ENCODE measurements around the gene PTOV1. TPM values are rescaled to one million over a fixed set of nuclear protein-coding genes. Genes with fewer than 3 reads are reported as not detected.

Gene PTOV1
- total and polyA plus RNA-seq, 10 of the 15 experiments (the other 5 are each of a cell fraction or from before 2014, with no cell fraction given): 3.2 to 83.5 (median 22.3) TPM

DNA sequence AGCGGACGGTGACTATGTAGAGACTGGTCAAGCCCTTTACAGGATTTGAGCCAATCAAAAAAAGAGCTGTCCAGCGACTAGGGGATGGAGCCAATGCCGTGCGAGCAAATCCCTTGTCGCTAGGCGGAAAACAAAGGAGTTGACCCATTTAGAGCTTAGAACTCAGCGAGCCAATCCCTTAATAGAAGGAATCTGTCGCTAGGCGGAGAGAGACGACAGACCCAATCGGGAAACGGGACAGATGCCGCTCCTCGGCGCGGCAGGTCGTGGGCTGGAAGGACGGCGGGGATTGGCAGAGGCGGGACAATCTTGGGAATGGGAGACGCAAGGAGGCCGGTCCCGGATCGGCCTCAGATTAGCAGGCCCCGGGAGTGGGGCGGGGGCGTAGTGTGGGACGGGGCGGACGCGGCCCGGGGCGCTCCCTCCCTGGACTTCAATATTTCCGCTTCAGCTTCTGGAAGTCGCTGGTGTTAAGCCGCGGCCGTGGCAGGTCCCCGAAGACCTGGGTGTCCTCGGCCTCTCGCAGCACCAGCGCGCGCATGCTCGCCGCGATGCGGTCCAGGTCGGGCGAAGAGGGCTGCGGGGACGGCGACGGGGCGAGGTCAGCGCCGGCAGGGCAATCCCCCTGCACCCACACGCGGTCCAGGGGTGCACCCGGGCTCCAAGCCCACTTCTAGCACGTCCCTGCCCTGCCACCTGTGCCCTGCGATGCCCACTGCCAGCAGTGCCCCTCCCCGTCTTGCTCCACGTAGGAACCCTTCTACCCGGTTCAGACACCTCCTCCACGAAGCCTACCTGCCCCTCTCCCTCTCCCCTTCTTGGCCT, 18.7 kb downstream of the PTOV1 start (continued):
- TF ChIP-seq, protein P1, sequence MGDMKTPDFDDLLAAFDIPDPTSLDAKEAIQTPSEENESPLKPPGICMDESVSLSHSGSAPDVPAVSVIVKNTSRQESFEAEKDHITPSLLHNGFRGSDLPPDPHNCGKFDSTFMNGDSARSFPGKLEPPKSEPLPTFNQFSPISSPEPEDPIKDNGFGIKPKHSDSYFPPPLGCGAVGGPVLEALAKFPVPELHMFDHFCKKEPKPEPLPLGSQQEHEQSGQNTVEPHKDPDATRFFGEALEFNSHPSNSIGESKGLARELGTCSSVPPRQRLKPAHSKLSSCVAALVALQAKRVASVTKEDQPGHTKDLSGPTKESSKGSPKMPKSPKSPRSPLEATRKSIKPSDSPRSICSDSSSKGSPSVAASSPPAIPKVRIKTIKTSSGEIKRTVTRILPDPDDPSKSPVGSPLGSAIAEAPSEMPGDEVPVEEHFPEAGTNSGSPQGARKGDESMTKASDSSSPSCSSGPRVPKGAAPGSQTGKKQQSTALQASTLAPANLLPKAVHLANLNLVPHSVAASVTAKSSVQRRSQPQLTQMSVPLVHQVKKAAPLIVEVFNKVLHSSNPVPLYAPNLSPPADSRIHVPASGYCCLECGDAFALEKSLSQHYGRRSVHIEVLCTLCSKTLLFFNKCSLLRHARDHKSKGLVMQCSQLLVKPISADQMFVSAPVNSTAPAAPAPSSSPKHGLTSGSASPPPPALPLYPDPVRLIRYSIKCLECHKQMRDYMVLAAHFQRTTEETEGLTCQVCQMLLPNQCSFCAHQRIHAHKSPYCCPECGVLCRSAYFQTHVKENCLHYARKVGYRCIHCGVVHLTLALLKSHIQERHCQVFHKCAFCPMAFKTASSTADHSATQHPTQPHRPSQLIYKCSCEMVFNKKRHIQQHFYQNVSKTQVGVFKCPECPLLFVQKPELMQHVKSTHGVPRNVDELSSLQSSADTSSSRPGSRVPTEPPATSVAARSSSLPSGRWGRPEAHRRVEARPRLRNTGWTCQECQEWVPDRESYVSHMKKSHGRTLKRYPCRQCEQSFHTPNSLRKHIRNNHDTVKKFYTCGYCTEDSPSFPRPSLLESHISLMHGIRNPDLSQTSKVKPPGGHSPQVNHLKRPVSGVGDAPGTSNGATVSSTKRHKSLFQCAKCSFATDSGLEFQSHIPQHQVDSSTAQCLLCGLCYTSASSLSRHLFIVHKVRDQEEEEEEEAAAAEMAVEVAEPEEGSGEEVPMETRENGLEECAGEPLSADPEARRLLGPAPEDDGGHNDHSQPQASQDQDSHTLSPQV (IDR thresholded peaks at IDR 0.05): no peak
- TF ChIP-seq, protein P2, sequence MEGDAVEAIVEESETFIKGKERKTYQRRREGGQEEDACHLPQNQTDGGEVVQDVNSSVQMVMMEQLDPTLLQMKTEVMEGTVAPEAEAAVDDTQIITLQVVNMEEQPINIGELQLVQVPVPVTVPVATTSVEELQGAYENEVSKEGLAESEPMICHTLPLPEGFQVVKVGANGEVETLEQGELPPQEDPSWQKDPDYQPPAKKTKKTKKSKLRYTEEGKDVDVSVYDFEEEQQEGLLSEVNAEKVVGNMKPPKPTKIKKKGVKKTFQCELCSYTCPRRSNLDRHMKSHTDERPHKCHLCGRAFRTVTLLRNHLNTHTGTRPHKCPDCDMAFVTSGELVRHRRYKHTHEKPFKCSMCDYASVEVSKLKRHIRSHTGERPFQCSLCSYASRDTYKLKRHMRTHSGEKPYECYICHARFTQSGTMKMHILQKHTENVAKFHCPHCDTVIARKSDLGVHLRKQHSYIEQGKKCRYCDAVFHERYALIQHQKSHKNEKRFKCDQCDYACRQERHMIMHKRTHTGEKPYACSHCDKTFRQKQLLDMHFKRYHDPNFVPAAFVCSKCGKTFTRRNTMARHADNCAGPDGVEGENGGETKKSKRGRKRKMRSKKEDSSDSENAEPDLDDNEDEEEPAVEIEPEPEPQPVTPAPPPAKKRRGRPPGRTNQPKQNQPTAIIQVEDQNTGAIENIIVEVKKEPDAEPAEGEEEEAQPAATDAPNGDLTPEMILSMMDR (IDR thresholded peaks at IDR 0.05 in 2 of 3, conservative IDR thresholded peaks at IDR 0.05 in 1 of 3; ENCODE audit: control insufficient read depth in 2 of 3, extremely low read depth in 1 of 3, insufficient read depth in 1 of 3, low read depth in 3 of 3, low read length in 3 of 3): no peak; a peak in 1 of 6 replicates
- no peak; the same call in 1 of the 2 replicates for TF ChIP-seq POLR2AphosphoS2 (IDR thresholded peaks at IDR 0.05; ENCODE audit: low read depth, low read length)
- TF ChIP-seq YBX1 (IDR thresholded peaks at IDR 0.05): no peak
- no peak for TF ChIP-seq MTA2 (IDR thresholded peaks at IDR 0.05; ENCODE audit: low read depth)
- TF ChIP-seq, protein P3, sequence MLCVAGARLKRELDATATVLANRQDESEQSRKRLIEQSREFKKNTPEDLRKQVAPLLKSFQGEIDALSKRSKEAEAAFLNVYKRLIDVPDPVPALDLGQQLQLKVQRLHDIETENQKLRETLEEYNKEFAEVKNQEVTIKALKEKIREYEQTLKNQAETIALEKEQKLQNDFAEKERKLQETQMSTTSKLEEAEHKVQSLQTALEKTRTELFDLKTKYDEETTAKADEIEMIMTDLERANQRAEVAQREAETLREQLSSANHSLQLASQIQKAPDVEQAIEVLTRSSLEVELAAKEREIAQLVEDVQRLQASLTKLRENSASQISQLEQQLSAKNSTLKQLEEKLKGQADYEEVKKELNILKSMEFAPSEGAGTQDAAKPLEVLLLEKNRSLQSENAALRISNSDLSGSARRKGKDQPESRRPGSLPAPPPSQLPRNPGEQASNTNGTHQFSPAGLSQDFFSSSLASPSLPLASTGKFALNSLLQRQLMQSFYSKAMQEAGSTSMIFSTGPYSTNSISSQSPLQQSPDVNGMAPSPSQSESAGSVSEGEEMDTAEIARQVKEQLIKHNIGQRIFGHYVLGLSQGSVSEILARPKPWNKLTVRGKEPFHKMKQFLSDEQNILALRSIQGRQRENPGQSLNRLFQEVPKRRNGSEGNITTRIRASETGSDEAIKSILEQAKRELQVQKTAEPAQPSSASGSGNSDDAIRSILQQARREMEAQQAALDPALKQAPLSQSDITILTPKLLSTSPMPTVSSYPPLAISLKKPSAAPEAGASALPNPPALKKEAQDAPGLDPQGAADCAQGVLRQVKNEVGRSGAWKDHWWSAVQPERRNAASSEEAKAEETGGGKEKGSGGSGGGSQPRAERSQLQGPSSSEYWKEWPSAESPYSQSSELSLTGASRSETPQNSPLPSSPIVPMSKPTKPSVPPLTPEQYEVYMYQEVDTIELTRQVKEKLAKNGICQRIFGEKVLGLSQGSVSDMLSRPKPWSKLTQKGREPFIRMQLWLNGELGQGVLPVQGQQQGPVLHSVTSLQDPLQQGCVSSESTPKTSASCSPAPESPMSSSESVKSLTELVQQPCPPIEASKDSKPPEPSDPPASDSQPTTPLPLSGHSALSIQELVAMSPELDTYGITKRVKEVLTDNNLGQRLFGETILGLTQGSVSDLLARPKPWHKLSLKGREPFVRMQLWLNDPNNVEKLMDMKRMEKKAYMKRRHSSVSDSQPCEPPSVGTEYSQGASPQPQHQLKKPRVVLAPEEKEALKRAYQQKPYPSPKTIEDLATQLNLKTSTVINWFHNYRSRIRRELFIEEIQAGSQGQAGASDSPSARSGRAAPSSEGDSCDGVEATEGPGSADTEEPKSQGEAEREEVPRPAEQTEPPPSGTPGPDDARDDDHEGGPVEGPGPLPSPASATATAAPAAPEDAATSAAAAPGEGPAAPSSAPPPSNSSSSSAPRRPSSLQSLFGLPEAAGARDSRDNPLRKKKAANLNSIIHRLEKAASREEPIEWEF (IDR thresholded peaks at IDR 0.05; ENCODE audit: insufficient replicate concordance, low read depth, low read length): no peak
- no peak; the same call in 1 of the 2 replicates for TF ChIP-seq MXI1 (IDR thresholded peaks at IDR 0.05; ENCODE audit: low read depth, low read length)
- TF ChIP-seq, protein P4, sequence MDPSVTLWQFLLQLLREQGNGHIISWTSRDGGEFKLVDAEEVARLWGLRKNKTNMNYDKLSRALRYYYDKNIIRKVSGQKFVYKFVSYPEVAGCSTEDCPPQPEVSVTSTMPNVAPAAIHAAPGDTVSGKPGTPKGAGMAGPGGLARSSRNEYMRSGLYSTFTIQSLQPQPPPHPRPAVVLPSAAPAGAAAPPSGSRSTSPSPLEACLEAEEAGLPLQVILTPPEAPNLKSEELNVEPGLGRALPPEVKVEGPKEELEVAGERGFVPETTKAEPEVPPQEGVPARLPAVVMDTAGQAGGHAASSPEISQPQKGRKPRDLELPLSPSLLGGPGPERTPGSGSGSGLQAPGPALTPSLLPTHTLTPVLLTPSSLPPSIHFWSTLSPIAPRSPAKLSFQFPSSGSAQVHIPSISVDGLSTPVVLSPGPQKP (IDR thresholded peaks at IDR 0.05; ENCODE audit: low read depth, low read length): no peak
- peak; percentile 88 for TF ChIP-seq SREBF2 (IDR thresholded peaks at IDR 0.05; ENCODE audit: low read length)
- peak; percentile 13; the same call in 1 of the 2 replicates for TF ChIP-seq NBN (IDR thresholded peaks at IDR 0.05)
- peak; percentile 84 to 86 for TF ChIP-seq IKZF2 (IDR thresholded peaks at IDR 0.05)
- peak; percentile 56; the same call in 1 of the 2 replicates for TF ChIP-seq TAF1 (IDR thresholded peaks at IDR 0.05; ENCODE audit: borderline replicate concordance, low read depth, low read length)

Data from GM12878 (cell line).